Femur (tissue), 1 donor: ENCODE data around the gene GRB10.
"Not testable (repeated sequence)": the region's sequence is repeated elsewhere in the genome, so short reads cannot be mapped to it uniquely, and the experiment has no call there.

ENCODE experiments used
- DNase-seq: peaks from one replicate; pipeline ENCODE4 v3.0.0-alpha.2; 2017

Gene GRB10

GRCh38 chr7:50596484-50596883 lies 186.2 kb downstream of the GRB10 start:
- DNase-seq = no peak

- DNase-seq = no peak
Measured at GRCh38 chr7:50595491-50596102, 187.1 kb downstream of the GRB10 start.

GRCh38 chr7:50594734-50595485 lies 187.8 kb downstream of the GRB10 start:
- no peak for DNase-seq

GRCh38 chr7:50594136-50594535 lies 188.6 kb downstream of the GRB10 start:
- DNase-seq = no peak

GRCh38 chr7:50592940-50593339 lies 189.8 kb downstream of the GRB10 start:
- DNase-seq = no peak

GRCh38 chr7:50591480-50592438 lies 190.9 kb downstream of the GRB10 start:
- DNase-seq = no peak

- no peak for DNase-seq
Measured at GRCh38 chr7:50591098-50591479, 191.6 kb downstream of the GRB10 start.

GRCh38 chr7:50590535-50590934 lies 192.2 kb downstream of the GRB10 start:
- no peak for DNase-seq

GRCh38 chr7:50589364-50589763 lies 193.3 kb downstream of the GRB10 start:
- no peak for DNase-seq

GRCh38 chr7:50588937-50589336 lies 193.8 kb downstream of the GRB10 start:
- no peak for DNase-seq

- DNase-seq = no peak
Measured at GRCh38 chr7:50587737-50588136, 195.0 kb downstream of the GRB10 start.

- DNase-seq = no peak
Measured at GRCh38 chr7:50584793-50585408, 197.8 kb downstream of the GRB10 start.

- no peak for DNase-seq
Measured at GRCh38 chr7:50584386-50584785, 198.3 kb downstream of the GRB10 start.

- not testable (repeated sequence) for DNase-seq
Measured at GRCh38 chr7:50583295-50583694, 199.4 kb downstream of the GRB10 start.

- not testable (repeated sequence) for DNase-seq
Measured at GRCh38 chr7:50582271-50582670, 200.4 kb downstream of the GRB10 start.

- DNase-seq = not testable (repeated sequence)
Measured at GRCh38 chr7:50580666-50581065, 202.0 kb downstream of the GRB10 start.

- no peak for DNase-seq
Measured at GRCh38 chr7:50580057-50580456, 202.6 kb downstream of the GRB10 start.

GRCh38 chr7:50578105-50578504 lies 204.6 kb downstream of the GRB10 start:
- DNase-seq = not testable (repeated sequence)

GRCh38 chr7:50577569-50577968 lies 205.1 kb downstream of the GRB10 start:
- DNase-seq = no peak

GRCh38 chr7:50576388-50576787 lies 206.3 kb downstream of the GRB10 start:
- not testable (repeated sequence) for DNase-seq

GRCh38 chr7:50567715-50568261 lies 214.9 kb downstream of the GRB10 start:
- DNase-seq = no peak

- DNase-seq = no peak
Measured at GRCh38 chr7:50565977-50566376, 216.7 kb downstream of the GRB10 start.

- DNase-seq = no peak
Measured at GRCh38 chr7:50565559-50565916, 217.2 kb downstream of the GRB10 start.
